Neural cell (in vitro differentiated cells): ENCODE measurements around the gene NRARP.

Experiments used
- CTCF ChIP-seq: fragments of 450-650 bp; IDR thresholded peaks from 2 replicates; pipeline ENCODE4 v1.5.1; 2014; ENCODE audit warnings: antibody characterized with exemption, mild to moderate bottlenecking, moderate library complexity; ENCODE audit not compliant: poor library complexity, severe bottlenecking
- EP300 ChIP-seq: fragments of 450-650 bp; conservative IDR thresholded peaks from 2 replicates; pipeline ENCODE4 v1.6.1; 2014; ENCODE audit warnings: antibody characterized with exemption, mild to moderate bottlenecking, moderate library complexity; ENCODE audit not compliant: poor library complexity, severe bottlenecking
- MXI1 ChIP-seq: fragments of 450-650 bp; conservative IDR thresholded peaks from 2 replicates; pipeline ENCODE4 v1.6.1; 2014; ENCODE audit warnings: antibody characterized with exemption, mild to moderate bottlenecking; ENCODE audit not compliant: poor library complexity, severe bottlenecking
- RAD21 ChIP-seq: fragments of 450-650 bp; conservative IDR thresholded peaks from 2 replicates; pipeline ENCODE4 v1.6.1; 2014; ENCODE audit warnings: antibody characterized with exemption, mild to moderate bottlenecking, moderate library complexity
- SMC3 ChIP-seq: fragments of 450-650 bp; conservative IDR thresholded peaks from 2 replicates; pipeline ENCODE4 v1.6.1; 2014; ENCODE audit warnings: antibody characterized with exemption, mild to moderate bottlenecking, moderate library complexity; ENCODE audit not compliant: poor library complexity

- no peak for TF ChIP-seq CTCF
- TF ChIP-seq RAD21, result no peak
- no peak for TF ChIP-seq MXI1
- no peak for TF ChIP-seq EP300
- no peak for TF ChIP-seq SMC3
Observed at GRCh38 chr9:137266162-137266527, 35.9 kb downstream of the NRARP start.
